Mesothelial cell of epicardium (in vitro differentiated cells): ENCODE measurements around the gene SERPINE2. TPM values are rescaled to one million over a fixed set of nuclear protein-coding genes. Genes with fewer than 3 reads are reported as not detected.

Source experiments
- DNase-seq, 2 experiments: peaks; one replicate each; pipeline ENCODE4 v3.0.0; 2021; ENCODE audit warnings: low spot score in 2 of 2; ENCODE audit not compliant: unreplicated experiment in 2 of 2
- H3K27ac Mint-ChIP-seq: 2 replicates; pipeline ENCODE4 v1.8.0; 2021; ENCODE audit warnings: mixed read lengths
- H3K27me3 Mint-ChIP-seq: 2 replicates; pipeline ENCODE4 v1.8.0; 2021; ENCODE audit warnings: low read depth, mixed read lengths
- H3K36me3 Mint-ChIP-seq: 2 replicates; pipeline ENCODE4 v1.8.0; 2021; ENCODE audit warnings: mixed read lengths
- H3K4me1 Mint-ChIP-seq: 2 replicates; pipeline ENCODE4 v1.8.0; 2021; ENCODE audit warnings: mixed read lengths
- H3K4me3 Mint-ChIP-seq: 2 replicates; pipeline ENCODE4 v1.8.0; 2021; ENCODE audit warnings: mild to moderate bottlenecking, moderate library complexity, mixed read lengths
- H3K9me3 Mint-ChIP-seq: 2 replicates; pipeline ENCODE4 v1.8.0; 2021; ENCODE audit warnings: mixed read lengths
- CTCF ChIP-seq: fragments of 200-600 bp; sonication (generic); IDR thresholded peaks from one replicate; pipeline ENCODE4 v1.5.0; 2021; ENCODE audit warnings: antibody characterized with exemption; ENCODE audit not compliant: unreplicated experiment
- total RNA-seq: library from RNA; stranded (reverse); gene quantifications from 3 replicates; pipeline ENCODE4 v1.2.1, GENCODE V29; 2021

Gene SERPINE2
- total RNA-seq, 1 donor from 2014 or later: 49.9 TPM

GRCh38 chr2:223976635-223977226, 62.4 kb downstream of the SERPINE2 start:
- no peaks in the 10 kb centered on the region for H3K36me3 Mint-ChIP-seq
- no peak overlapping the region for H3K4me3 Mint-ChIP-seq
- no peak for DNase-seq
- no peak for TF ChIP-seq CTCF
- no peak overlapping the region for H3K27ac Mint-ChIP-seq
- H3K4me1 Mint-ChIP-seq: no peaks in the 10 kb centered on the region
- no peaks in the 10 kb centered on the region for H3K9me3 Mint-ChIP-seq
- no peaks in the 10 kb centered on the region for H3K27me3 Mint-ChIP-seq

- H3K4me1 Mint-ChIP-seq: no peaks in the 10 kb centered on the region
- TF ChIP-seq CTCF: no peak
These were observed 65.5 kb downstream of the SERPINE2 start for GRCh38 chr2:223973606-223974005.

GRCh38 chr2:223972656-223973102, 66.4 kb downstream of the SERPINE2 start:
- no peaks in the 10 kb centered on the region for H3K36me3 Mint-ChIP-seq
- H3K4me1 Mint-ChIP-seq: no peaks in the 10 kb centered on the region
- no peak for DNase-seq
- H3K27me3 Mint-ChIP-seq: no peaks in the 10 kb centered on the region
- H3K4me3 Mint-ChIP-seq: no peak overlapping the region
- no peak for TF ChIP-seq CTCF
- H3K27ac Mint-ChIP-seq: no peak overlapping the region
- no peaks in the 10 kb centered on the region for H3K9me3 Mint-ChIP-seq

More at GRCh38 chr2:223973606-223974005, 65.5 kb downstream of the SERPINE2 start:
- no peaks in the 10 kb centered on the region for H3K9me3 Mint-ChIP-seq
- no peaks in the 10 kb centered on the region for H3K27me3 Mint-ChIP-seq
- H3K27ac Mint-ChIP-seq: no peak overlapping the region
- no peak for DNase-seq
- H3K4me3 Mint-ChIP-seq: no peak overlapping the region
- H3K36me3 Mint-ChIP-seq: no peaks in the 10 kb centered on the region

GRCh38 chr2:223971731-223972130, 67.4 kb downstream of the SERPINE2 start:
- no peak for TF ChIP-seq CTCF
- Mint-ChIP-seq H3K4me1 (no peaks in the 10 kb centered on the region), H3K27ac (no peak overlapping the region), H3K9me3 (no peaks in the 10 kb centered on the region), H3K27me3 (no peaks in the 10 kb centered on the region), H3K36me3 (peaks cover 1% of the 10 kb centered on the region), H3K4me3 (no peak overlapping the region)
- no peak for DNase-seq

GRCh38 chr2:223970343-223971128, 68.5 kb downstream of the SERPINE2 start:
- DNase-seq: peak in 1 of 2 experiments; percentile 61
- Mint-ChIP-seq H3K9me3 (no peaks in the 10 kb centered on the region), H3K4me1 (no peaks in the 10 kb centered on the region), H3K27me3 (no peaks in the 10 kb centered on the region), H3K4me3 (no peak overlapping the region), H3K36me3 (peaks cover 5% of the 10 kb centered on the region), H3K27ac (no peak overlapping the region)
- peak; percentile 88 for TF ChIP-seq CTCF
